Measurements from ENCODE around the gene VAMP1. TPM values are rescaled to one million over a fixed set of nuclear protein-coding genes. Genes with fewer than 3 reads are reported as not detected.

Gene VAMP1
- total and polyA plus RNA-seq, 2 of the 13 experiments (the other 11 are each of a cell fraction or from before 2014, with no cell fraction given) = 2.5 to 7.4 TPM

DNA sequence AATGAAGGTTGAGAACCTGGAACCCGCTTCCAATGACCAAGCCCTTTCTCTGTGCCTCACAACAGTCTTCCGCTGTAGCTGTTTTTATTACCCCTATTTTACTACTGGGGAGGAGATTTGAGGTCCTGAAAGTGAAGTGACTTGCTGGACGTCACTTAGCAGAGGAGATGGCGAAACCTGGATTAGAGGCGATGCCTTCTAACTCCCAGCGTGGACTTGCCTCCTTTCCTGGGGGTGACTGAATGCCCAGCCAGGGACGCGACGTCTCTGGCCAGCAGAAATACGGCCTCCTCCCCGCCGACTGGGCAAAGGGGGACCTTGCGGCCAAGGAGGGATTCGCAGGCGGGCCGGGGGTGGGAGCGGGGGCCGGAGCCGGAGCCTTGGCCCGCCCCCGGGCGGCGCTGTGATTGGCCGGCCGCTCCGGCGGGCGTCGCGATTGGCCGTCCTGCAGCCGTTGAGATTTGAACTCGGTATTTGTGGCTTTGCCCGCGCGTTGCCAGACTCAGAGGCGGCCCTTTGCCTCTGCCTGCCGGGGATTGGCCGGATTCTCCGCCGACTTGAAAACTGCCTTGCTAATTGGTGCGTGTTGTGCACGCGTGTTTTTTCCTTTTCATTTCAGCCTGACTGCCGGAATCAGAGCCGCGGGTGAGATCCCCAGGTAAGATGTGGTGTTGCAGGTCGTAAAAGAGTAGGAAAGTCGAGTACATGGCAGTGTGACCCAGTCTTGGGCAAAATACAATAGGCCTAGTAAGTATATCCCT lies 23.2 kb upstream of the VAMP1 start, which contains the start of gene NCAPD2 (continued):
- TF ChIP-seq KDM2A (CRISPR knock-in tag; IDR thresholded peaks at IDR 0.05; ENCODE audit: borderline replicate concordance, low read depth) (peak; percentile 38; the same call in 1 of the 2 replicates), ZSCAN29 (CRISPR knock-in tag; conservative IDR thresholded peaks at IDR 0.05) (0 out of 2 replicates have a peak, but pooled peaks have one; percentile 11), MYPOP (CRISPR knock-in tag; IDR thresholded peaks at IDR 0.05) (peak; percentile 11; the same call in 1 of the 2 replicates), CHD2 (IDR thresholded peaks at IDR 0.05; ENCODE audit: low read depth, low read length) (no peak), REPIN1 (CRISPR knock-in tag; IDR thresholded peaks at IDR 0.05; ENCODE audit: borderline replicate concordance, low read depth) (no peak), ZBTB10 (CRISPR knock-in tag; IDR thresholded peaks at IDR 0.05; ENCODE audit: borderline replicate concordance) (no peak), PHF20 (CRISPR knock-in tag; IDR thresholded peaks at IDR 0.05) (peak; percentile 63; the same call in 1 of the 2 replicates), GABPB1 (CRISPR knock-in tag; IDR thresholded peaks at IDR 0.05) (peak; percentile 56; the same call in 1 of the 2 replicates), BRF2 (CRISPR knock-in tag; IDR thresholded peaks at IDR 0.05) (peak; percentile 69; the same call in 1 of the 2 replicates), SMAD9 (CRISPR knock-in tag; IDR thresholded peaks at IDR 0.05) (peak; percentile 75), GABPA (IDR thresholded peaks at IDR 0.05; ENCODE audit: low read depth, low read length) (0 out of 2 replicates have a peak, but pooled peaks have one; percentile 24), GABPA (CRISPR knock-in tag; IDR thresholded peaks at IDR 0.05; ENCODE audit: low read depth) (peak; percentile 55), CREBL2 (CRISPR knock-in tag; IDR thresholded peaks at IDR 0.05; ENCODE audit: borderline replicate concordance) (0 out of 2 replicates have a peak, but pooled peaks have one; percentile 87), ZNF878 (CRISPR knock-in tag; IDR thresholded peaks at IDR 0.05) (0 out of 2 replicates have a peak, but pooled peaks have one; percentile 68), ZFP82 (CRISPR knock-in tag; IDR thresholded peaks at IDR 0.05; ENCODE audit: borderline replicate concordance) (no peak; the same call in 1 of the 2 replicates), ZNF564 (CRISPR knock-in tag; IDR thresholded peaks at IDR 0.05) (0 out of 2 replicates have a peak, but pooled peaks have one; percentile 24), SAFB2 (CRISPR knock-in tag; IDR thresholded peaks at IDR 0.05; ENCODE audit: borderline replicate concordance, low read depth) (peak; percentile 42; the same call in 1 of the 2 replicates), FOXK2 (IDR thresholded peaks at IDR 0.05) (peak; percentile 14; the same call in 1 of the 2 replicates)
